Measurements from ENCODE around the gene AVEN. TPM values are rescaled to one million over a fixed set of nuclear protein-coding genes. Genes with fewer than 3 reads are reported as not detected.

AVEN gene
- total and polyA plus RNA-seq, 8 donors, result 11.3 to 16.9 (median 15.1) TPM

DNA sequence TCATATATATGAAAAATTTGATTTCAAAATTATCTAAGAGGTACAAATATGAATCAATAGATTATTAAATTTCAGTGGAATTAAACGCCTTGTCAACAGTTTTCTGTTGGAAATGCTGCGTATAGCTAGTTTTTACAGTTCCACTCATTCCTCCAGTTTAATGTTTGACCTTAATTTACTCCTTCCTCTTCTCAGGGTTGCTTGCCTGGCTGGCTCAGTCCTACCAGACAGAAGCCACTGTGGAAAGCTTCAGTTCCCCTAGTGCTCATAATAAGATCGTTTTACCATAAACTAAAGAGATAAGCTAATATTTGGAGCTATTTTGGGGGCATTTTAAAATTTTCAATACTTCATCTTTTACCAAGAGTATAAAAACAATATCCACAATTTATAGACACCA lies 39.9 kb upstream of the AVEN start:
- Histone ChIP-seq H3K4me1 (no peaks in the 10 kb centered on the region), H3K36me3 (peaks cover 0 to 12% of the 10 kb centered on the region in 2 donors), H3K27ac (no peak overlapping the region), H3K9me3 (no peaks in the 10 kb centered on the region), H3K4me3 (no peak overlapping the region), H3K27me3 (no peaks in the 10 kb centered on the region)
- TF ChIP-seq, protein P1, sequence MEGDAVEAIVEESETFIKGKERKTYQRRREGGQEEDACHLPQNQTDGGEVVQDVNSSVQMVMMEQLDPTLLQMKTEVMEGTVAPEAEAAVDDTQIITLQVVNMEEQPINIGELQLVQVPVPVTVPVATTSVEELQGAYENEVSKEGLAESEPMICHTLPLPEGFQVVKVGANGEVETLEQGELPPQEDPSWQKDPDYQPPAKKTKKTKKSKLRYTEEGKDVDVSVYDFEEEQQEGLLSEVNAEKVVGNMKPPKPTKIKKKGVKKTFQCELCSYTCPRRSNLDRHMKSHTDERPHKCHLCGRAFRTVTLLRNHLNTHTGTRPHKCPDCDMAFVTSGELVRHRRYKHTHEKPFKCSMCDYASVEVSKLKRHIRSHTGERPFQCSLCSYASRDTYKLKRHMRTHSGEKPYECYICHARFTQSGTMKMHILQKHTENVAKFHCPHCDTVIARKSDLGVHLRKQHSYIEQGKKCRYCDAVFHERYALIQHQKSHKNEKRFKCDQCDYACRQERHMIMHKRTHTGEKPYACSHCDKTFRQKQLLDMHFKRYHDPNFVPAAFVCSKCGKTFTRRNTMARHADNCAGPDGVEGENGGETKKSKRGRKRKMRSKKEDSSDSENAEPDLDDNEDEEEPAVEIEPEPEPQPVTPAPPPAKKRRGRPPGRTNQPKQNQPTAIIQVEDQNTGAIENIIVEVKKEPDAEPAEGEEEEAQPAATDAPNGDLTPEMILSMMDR (IDR thresholded peaks at IDR 0.05), result no peak
- intact Hi-C loops (cut with DNase I), result no loop called here
- ATAC-seq (no peak), DNase-seq (no peak)

GRCh38 chr15:34076785-34077184 lies 37.8 kb upstream of the AVEN start:
- ATAC-seq, result no peak

DNA sequence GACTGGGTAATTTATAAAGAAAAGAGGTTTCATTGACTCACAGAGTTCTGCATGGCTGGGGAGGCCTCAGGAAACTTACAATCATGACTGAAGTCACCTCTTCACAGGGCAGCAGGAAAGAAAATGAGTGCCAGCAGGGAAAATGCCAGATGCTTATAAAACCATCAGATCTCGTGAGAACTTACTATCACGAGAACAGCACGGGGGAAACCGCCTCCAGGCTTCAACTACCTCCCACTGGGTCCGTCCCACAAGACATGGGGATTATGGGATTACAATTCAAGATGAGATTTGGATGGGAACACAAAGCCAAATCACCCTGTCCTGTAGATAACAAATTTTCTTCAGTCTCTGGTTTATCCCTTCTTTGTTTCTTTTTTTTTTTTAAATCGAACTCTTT lies 31.0 kb upstream of the AVEN start:
- Histone ChIP-seq H3K4me3 (no peak overlapping the region), H3K27me3 (no peaks in the 10 kb centered on the region), H3K36me3 (no peaks in the 10 kb centered on the region), H3K4me1 (no peaks in the 10 kb centered on the region), H3K9me3 (no peaks in the 10 kb centered on the region), H3K27ac (no peak overlapping the region)
- intact Hi-C loops (cut with DNase I), result no loop called here
- DNase-seq (no peak), ATAC-seq (no peak)
- TF ChIP-seq, protein P1 (IDR thresholded peaks at IDR 0.05), result no peak

More at GRCh38 chr15:34076785-34077184, 37.8 kb upstream of the AVEN start:
- TF ChIP-seq, protein P1 (IDR thresholded peaks at IDR 0.05), result no peak
- Histone ChIP-seq H3K4me1 (no peaks in the 10 kb centered on the region), H3K9me3 (no peaks in the 10 kb centered on the region), H3K36me3 (no peaks in the 10 kb centered on the region), H3K4me3 (no peak overlapping the region), H3K27ac (no peak overlapping the region), H3K27me3 (no peaks in the 10 kb centered on the region)
- intact Hi-C loops (cut with DNase I), result no loop called here
- no peak for DNase-seq

DNA sequence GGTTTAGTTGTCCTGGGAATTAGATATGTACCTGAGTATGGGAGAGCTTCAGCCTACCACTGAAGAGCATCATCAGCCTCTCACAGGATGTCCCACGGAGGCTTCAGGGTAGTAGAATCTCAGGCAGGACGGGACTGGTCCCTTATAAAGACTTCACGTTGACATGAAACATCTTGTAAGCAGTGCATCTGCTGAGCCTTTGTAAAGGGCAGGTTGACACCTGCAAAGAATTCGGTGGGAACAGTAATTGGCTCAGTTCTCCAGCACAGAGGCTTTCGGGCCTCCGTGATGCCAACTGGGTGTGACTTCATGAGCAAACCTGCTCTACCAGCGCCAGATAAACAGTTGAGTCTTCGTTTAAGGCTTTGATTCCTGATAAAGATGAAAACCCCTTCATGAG lies 26.9 kb upstream of the AVEN start:
- intact Hi-C loops (cut with DNase I), result loop anchor here in 1 of 2 donors (10.0 kb wide), 1 partner anchor 149 kb away; the partner anchor contains the start of gene KATNBL1
- H3K9me3 ChIP-seq, result no peaks in the 10 kb centered on the region
- peaks cover 0 to 6% of the 10 kb centered on the region in 2 donors for H3K4me1 ChIP-seq
- no peaks in the 10 kb centered on the region for H3K36me3 ChIP-seq
- no peaks in the 10 kb centered on the region for H3K27me3 ChIP-seq
- no peak for DNase-seq
- H3K27ac ChIP-seq, result no peak overlapping the region
- ATAC-seq, result no peak
- H3K4me3 ChIP-seq, result no peak overlapping the region
- TF ChIP-seq, protein P1 (IDR thresholded peaks at IDR 0.05), result no peak

DNA sequence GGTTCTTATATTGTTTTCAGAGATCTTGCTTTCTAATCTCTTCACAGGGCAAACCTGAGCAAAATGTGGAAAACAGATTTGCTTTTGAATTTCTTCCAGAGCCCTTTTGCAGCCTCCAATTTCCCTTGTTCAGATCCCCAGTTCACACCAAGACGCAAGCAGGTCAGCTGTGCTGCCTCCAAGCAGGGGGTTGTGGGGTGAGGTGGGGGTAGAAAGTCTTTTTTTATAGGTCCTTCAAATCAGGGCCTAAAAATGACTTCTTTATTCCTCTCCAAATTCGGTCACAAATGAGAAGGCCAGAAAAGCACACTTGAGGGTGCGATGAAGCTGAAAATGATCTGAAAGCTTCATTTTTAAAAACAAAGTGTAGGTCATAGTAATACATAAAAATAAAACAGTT lies 26.3 kb upstream of the AVEN start:
- intact Hi-C loops (cut with DNase I), result loop anchor here in 1 of 2 donors (10.0 kb wide), 1 partner anchor 150 kb away; the partner anchor contains the start of gene KATNBL1

More for the DNA sequence above, 26.3 kb upstream of the AVEN start:
- no peak overlapping the region for H3K4me3 ChIP-seq
- H3K27ac ChIP-seq, result no peak overlapping the region
- peaks cover 0 to 6% of the 10 kb centered on the region in 2 donors for H3K4me1 ChIP-seq
- DNase-seq (no peak), ATAC-seq (no peak)
- H3K9me3 ChIP-seq, result no peaks in the 10 kb centered on the region
- H3K36me3 ChIP-seq, result no peaks in the 10 kb centered on the region
- H3K27me3 ChIP-seq, result no peaks in the 10 kb centered on the region
- TF ChIP-seq, protein P1 (IDR thresholded peaks at IDR 0.05), result no peak

Measured in left lung (tissue), 10 donors.